ENCODE data around the gene CIB2. TPM values are rescaled to one million over a fixed set of nuclear protein-coding genes. Genes with fewer than 3 reads are reported as not detected.

Gene CIB2
- total RNA-seq, 4 donors from 2014 or later: 1.4 to 5.6 (median 3.1) TPM

DNA sequence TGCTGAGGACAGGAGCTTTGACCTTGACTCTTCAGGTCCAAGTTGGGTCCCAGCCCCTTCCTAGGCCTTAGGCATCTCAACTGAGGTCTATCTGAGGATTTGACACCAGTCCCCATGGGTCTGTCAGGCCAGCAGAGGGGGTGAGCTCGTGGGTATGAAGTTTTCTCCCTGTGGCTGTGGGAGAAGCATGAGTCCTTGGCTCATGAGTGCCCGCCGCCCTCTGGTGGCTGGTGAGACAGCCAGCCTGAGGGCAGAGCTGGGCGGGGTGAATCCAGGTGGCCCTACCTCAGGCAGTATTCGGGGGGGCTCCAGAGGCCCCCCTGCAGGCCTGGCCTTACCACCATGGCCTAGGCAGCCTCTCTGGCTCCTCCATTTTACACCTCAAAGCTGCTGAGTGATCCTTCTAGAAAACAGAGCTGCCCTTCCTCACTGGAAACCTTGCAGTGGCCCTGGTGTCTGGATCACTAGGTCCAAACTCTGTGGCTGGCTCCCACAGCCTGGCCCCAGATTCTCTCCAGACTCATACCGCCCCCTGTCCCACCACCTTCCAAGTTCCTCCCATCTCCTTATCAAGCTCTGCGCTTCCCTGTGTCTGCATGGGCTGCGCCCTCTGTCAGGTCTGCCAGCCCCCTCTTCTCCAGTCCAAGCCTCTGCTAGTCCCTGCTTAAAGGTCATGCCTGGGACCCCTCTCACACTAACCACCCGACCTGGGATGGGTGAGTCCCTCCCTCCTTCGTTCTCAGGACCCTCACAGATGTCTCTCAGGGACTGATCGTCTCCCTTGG lies 22.8 kb downstream of the CIB2 start:
- DNase-seq (ENCODE audit: low spot score) (peak; percentile 77), ATAC-seq (ENCODE audit: low FRiP score) (peak; percentile 93)
- TF ChIP-seq, protein P1, sequence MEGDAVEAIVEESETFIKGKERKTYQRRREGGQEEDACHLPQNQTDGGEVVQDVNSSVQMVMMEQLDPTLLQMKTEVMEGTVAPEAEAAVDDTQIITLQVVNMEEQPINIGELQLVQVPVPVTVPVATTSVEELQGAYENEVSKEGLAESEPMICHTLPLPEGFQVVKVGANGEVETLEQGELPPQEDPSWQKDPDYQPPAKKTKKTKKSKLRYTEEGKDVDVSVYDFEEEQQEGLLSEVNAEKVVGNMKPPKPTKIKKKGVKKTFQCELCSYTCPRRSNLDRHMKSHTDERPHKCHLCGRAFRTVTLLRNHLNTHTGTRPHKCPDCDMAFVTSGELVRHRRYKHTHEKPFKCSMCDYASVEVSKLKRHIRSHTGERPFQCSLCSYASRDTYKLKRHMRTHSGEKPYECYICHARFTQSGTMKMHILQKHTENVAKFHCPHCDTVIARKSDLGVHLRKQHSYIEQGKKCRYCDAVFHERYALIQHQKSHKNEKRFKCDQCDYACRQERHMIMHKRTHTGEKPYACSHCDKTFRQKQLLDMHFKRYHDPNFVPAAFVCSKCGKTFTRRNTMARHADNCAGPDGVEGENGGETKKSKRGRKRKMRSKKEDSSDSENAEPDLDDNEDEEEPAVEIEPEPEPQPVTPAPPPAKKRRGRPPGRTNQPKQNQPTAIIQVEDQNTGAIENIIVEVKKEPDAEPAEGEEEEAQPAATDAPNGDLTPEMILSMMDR (IDR thresholded peaks at IDR 0.05): peak in 2 of 3 donors; percentile 49 to 85

DNA sequence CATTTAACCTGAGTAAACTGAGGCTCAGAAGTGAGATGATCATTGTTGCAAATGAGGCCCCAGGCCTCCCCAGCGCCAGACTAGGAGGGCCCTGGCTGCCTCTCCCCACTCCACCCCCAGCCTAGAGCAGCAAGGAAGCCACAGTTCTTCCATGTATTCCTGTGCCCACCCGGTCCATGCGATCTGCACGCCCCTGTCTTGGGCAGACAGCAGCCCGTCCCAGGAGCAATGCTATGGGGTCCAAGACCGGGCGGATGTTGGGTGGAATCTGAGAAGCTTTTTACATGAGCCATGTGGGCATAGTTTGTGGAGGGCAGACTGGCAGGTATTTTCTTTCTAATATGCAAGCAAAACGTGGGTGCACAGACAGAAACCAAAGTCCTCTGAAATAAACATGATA lies 23.8 kb downstream of the CIB2 start:
- TF ChIP-seq, protein P1 (IDR thresholded peaks at IDR 0.05): no peak
- DNase-seq (ENCODE audit: low spot score) (no peak), ATAC-seq (ENCODE audit: low FRiP score) (no peak)

GRCh38 chr15:78105476-78106241 lies 25.6 kb downstream of the CIB2 start:
- DNase-seq (ENCODE audit: low spot score) (no peak), ATAC-seq (ENCODE audit: low FRiP score) (no peak)

GRCh38 chr15:78104566-78105475 lies 26.4 kb downstream of the CIB2 start:
- DNase-seq (ENCODE audit: low spot score) (no peak), ATAC-seq (ENCODE audit: low FRiP score) (no peak)
- TF ChIP-seq, protein P1 (IDR thresholded peaks at IDR 0.05): no peak

More at GRCh38 chr15:78105476-78106241, 25.6 kb downstream of the CIB2 start:
- TF ChIP-seq, protein P1 (IDR thresholded peaks at IDR 0.05): no peak

- ATAC-seq (ENCODE audit: low FRiP score) (no peak), DNase-seq (ENCODE audit: low spot score) (no peak)
- TF ChIP-seq, protein P1 (IDR thresholded peaks at IDR 0.05): no peak
Measured at GRCh38 chr15:78104119-78104479, 27.1 kb downstream of the CIB2 start.

DNA sequence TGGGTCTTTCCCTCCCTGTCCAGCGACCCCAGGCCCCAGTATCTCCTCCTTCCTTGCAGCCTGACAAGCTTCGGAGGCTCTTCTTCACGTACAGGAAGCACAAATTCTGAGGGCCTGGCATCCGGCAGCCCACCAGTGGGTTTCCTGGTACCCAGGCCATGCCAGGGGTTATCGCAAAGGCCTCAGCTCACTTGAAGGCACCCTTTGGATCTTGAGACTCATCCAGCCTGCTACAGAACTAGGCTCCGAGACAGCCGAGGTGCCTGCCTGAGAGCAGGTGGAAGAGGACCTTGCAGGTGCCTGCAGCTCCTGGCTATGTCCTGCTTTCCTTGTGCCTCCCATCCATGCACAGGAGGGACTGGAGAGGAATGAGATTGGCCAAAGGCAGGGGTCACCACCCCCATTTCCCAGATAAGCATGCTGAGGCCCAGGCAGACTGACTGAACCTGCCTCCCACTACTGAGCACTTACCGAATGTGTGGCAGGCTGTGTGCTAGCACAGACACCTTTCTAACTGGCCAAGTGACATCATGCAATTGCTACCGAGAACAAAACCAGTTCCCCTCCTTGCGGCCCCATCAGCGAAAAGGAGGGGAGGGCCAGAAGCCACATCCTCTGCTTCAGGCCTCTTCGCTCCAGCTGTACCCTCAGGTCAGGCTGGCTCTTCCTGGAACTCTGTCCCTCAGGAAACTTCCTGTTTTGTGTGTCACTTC lies 27.7 kb downstream of the CIB2 start:
- ATAC-seq (ENCODE audit: low FRiP score) (no peak), DNase-seq (ENCODE audit: low spot score) (no peak)
- TF ChIP-seq, protein P1 (IDR thresholded peaks at IDR 0.05): no peak
